Psoas muscle (tissue), 8 donors: ENCODE measurements around the gene RTP3. TPM values are rescaled to one million over a fixed set of nuclear protein-coding genes. Genes with fewer than 3 reads are reported as not detected.
"Not testable (repeated sequence)": the region's sequence is repeated elsewhere in the genome, so short reads cannot be mapped to it uniquely, and the experiment has no call there.

Source experiments
- ATAC-seq, 4 donors: fragments of 200-7000 bp; cut with Tn5 transposase; one replicate each; pipeline ENCODE4 v1.9.1; 2020; ENCODE audit warnings: moderate library complexity in 3 of 4, mild to moderate bottlenecking in 2 of 4
- DNase-seq, 2 donors: peaks; one replicate each; pipeline ENCODE4 v3.0.0-alpha.2; 2020
- H3K27ac ChIP-seq: fragments of 200-600 bp; one replicate; pipeline ENCODE4 v1.8.0; 2022
- H3K27me3 ChIP-seq, 3 donors: fragments of 200-600 bp in 1 of 3; one replicate each; pipeline versions ENCODE4 v1.6.1 to v1.8.0; 2013 to 2022; ENCODE audit warnings: low read length in 2 of 3, mild to moderate bottlenecking in 2 of 3, moderate library complexity in 1 of 3; ENCODE audit not compliant: insufficient read depth in 3 of 3
- H3K36me3 ChIP-seq, 2 donors: fragments of 200-600 bp in 1 of 2; one replicate each; pipeline versions ENCODE4 v1.6.1 to v1.8.0; 2013 to 2022; ENCODE audit warnings: low read depth in 1 of 2, mild to moderate bottlenecking in 1 of 2, moderate library complexity in 1 of 2; ENCODE audit not compliant: insufficient read depth in 1 of 2
- H3K4me1 ChIP-seq: fragments of 200-600 bp; one replicate; pipeline ENCODE4 v1.8.0; 2022
- H3K4me3 ChIP-seq: fragments of 200-600 bp; one replicate; pipeline ENCODE4 v1.8.0; 2022; ENCODE audit warnings: mild to moderate bottlenecking
- H3K9me3 ChIP-seq: fragments of 200-600 bp; one replicate; pipeline ENCODE4 v1.8.0; 2022
- WGBS, 3 donors: extraction: QIAGEN DNeasy Blood & Tissue Kit; methylation state at CpG; one replicate each; pipeline versions ENCODE4 v1.1.6 to v1.1.7; 2013; 5-methylcytosine and 5-hydroxymethylcytosine counted together
- intact Hi-C, 2 donors: fragments of 100-400 bp; cut with DNase I; formaldehyde crosslinking; loops; one replicate each; pipeline versions ENCODE4 v1.11.0 to v1.14.2; 2022
- polyA plus RNA-seq, 3 donors: library from polyadenylated mRNA; stranded (reverse); fragments of 200-250 nt; gene quantifications; one replicate each; pipeline ENCODE4 v1.2.3, GENCODE V29; 2013
- total RNA-seq, 4 donors: library from RNA; stranded (reverse); fragmentation: NEBNext Ultra II Directional in 2 of 4; extraction: Animal tissue kit (Norgen Biotek cat#: 25700) in 2 of 4; gene quantifications; one replicate each; pipeline versions ENCODE4 v1.2.1 to v1.2.4, GENCODE V29; 2021 to 2023
- TF ChIP-seq, protein P1 (sequence below): fragments of 200-600 bp; IDR thresholded peaks from one replicate; pipeline ENCODE4 v1.8.0; 2022; ENCODE audit warnings: antibody characterized with exemption
- donor health status: healthy with polysubstance abuse.
- donor health status: DM: no; HTN: no; CAD: no; lungs with moderate emphysema.
- donor health status: Bipolar disorder and iron deficiency.
- donor health status: healthy.
- donor health status: DM: yes; HTN: yes; CAD: no.
- donor health status: DM: no; HTN: no; CAD: no.
- donor health status: DM: no; HTN: no; CAD: no.
- donor health status: DM: yes; HTN: yes; CAD: no.

The RTP3 gene
- total and polyA plus RNA-seq, 7 donors = 0.01 TPM; not detected in 6

DNA sequence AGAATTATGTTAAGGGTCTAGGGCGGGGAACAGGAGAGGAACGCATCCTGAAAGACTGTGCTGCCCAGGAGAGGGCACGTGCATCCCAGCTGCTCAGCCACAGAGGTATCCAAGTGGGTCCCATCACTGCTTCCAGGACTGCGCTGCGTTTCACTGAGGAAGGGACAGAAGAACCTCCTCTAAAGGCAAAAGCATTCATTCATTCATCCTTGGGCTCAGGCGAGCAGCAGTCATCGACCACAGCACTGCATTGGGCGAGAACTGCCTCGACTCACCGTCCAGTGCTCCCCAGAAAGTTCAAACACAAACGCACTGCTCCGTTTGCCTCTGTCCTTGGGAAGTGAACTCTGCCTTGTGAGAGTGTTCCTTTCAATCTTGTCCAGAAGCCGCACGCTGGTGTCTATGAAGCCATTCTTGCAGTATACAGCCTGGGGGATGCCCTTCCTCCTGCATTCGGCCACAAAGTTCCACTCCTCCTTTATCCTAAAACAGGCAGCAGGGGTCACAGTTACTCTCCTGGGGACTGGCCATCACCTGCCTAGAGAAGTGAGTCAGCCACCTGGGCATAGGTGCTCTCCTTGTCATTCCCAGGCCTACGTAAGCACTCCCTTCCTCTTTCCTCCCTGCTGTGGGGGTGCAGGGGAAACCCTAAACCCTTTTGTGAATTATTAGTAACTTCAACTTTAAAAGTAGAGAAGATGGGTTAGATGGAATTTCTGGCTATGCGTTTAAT lies 47.2 kb downstream of the RTP3 start:
- WGBS, 3 donors = 89 to 93% (median 91%) methylated on average over 17 of the region's 17 CpGs
- TF ChIP-seq, protein P1, sequence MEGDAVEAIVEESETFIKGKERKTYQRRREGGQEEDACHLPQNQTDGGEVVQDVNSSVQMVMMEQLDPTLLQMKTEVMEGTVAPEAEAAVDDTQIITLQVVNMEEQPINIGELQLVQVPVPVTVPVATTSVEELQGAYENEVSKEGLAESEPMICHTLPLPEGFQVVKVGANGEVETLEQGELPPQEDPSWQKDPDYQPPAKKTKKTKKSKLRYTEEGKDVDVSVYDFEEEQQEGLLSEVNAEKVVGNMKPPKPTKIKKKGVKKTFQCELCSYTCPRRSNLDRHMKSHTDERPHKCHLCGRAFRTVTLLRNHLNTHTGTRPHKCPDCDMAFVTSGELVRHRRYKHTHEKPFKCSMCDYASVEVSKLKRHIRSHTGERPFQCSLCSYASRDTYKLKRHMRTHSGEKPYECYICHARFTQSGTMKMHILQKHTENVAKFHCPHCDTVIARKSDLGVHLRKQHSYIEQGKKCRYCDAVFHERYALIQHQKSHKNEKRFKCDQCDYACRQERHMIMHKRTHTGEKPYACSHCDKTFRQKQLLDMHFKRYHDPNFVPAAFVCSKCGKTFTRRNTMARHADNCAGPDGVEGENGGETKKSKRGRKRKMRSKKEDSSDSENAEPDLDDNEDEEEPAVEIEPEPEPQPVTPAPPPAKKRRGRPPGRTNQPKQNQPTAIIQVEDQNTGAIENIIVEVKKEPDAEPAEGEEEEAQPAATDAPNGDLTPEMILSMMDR = no peak
- ATAC-seq (no peak), DNase-seq (no peak)
- Histone ChIP-seq H3K4me3 (no peak overlapping the region), H3K9me3 (no peaks in the 10 kb centered on the region), H3K27me3 (no peaks in the 10 kb centered on the region), H3K4me1 (peaks cover 32% of the 10 kb centered on the region), H3K27ac (no peak overlapping the region), H3K36me3 (peaks cover 0 to 81% of the 10 kb centered on the region in 2 donors)
- intact Hi-C loops = loop anchor here in 1 of 2 donors (5.0 kb wide), 1 partner anchor 43 kb away; no protein-coding TSS in a partner anchor

DNA sequence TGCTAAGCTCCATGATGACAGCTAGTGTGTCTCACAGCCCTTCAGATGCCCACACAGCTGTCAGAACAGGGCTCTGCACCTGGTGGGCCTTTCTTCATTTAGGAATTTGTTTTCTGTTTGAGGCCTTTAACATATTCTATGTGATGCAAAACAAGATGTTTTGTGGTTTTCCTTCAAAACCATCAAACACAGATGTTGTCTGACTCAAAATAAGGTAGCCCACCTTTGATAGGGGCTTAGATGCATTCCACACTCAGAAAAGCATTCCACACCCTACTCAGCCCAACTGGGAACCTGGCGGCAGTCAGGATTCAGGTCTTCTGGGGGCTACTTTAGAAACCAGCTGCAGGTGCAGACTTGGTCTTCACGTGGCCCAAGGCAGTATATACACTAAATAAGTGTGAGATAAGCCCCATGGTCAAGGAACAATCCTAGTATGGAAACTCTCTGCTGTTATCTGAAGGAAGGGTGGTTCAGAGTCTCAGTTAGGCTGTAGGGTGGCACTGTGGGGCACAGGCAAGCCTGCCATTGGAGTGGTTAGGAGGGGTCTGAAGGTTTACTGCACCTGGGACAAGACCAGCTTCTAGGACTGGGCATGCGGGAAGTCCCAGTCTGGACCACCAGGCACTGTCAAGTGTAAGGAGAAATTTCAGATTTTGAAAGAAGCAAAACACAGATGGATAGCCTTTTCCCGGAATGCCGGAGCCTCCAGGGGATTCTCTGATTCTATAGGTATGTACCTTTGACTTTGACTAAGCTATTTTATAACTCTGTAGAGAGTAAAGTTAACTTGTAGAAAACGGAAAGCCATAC lies 48.2 kb downstream of the RTP3 start:
- H3K4me1 ChIP-seq = peaks cover 33% of the 10 kb centered on the region
- peaks cover 0 to 81% of the 10 kb centered on the region in 2 donors for H3K36me3 ChIP-seq
- ATAC-seq (no peak), DNase-seq (no peak)
- intact Hi-C loops = loop anchor here in 1 of 2 donors (5.0 kb wide), 1 partner anchor 44 kb away; no protein-coding TSS in a partner anchor
- 78 to 83% (median 82%) methylated on average over 6 of the region's 6 CpGs for WGBS, 3 donors
- TF ChIP-seq, protein P1 = no peak
- H3K27ac ChIP-seq = peak overlapping the region; percentile 41
- H3K27me3 ChIP-seq = no peaks in the 10 kb centered on the region
- H3K4me3 ChIP-seq = no peak overlapping the region
- H3K9me3 ChIP-seq = no peaks in the 10 kb centered on the region

DNA sequence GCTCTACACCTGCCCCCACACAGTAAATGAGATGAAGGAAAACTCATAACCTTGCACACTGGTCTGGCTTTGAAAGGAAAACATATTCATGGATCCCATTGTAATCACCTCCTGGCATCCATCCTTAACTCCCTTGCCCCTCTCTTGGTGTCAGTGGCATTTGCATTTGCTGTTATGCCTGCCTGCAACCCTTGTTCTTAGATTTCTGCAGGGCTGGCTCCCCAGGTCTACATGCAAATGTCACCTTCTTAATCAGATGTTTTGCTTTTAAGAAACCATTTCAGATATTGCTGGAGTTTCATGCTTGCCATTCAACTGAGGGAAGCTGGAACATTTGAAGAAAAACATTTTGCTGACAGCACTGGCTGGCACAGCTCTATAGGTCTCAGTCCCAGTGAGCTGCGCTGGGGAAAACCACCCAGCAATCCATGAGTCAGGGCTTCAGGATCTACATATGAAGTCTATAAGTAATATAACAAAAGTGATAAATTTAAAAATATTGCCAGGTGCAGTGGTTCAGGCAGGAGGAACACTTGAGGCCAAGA lies 49.2 kb downstream of the RTP3 start:
- ATAC-seq = no peak
- Histone ChIP-seq H3K27me3 (no peaks in the 10 kb centered on the region), H3K36me3 (peaks cover 0 to 76% of the 10 kb centered on the region in 2 donors), H3K27ac (peak overlapping the region; percentile 34), H3K9me3 (no peaks in the 10 kb centered on the region), H3K4me3 (no peak overlapping the region), H3K4me1 (peaks cover 33% of the 10 kb centered on the region)
- intact Hi-C loops = loop anchor here in 1 of 2 donors (5.0 kb wide), 1 partner anchor 45 kb away; no protein-coding TSS in a partner anchor
- 42 to 83% (median 61%) methylated on average over 1 of the region's 1 CpG for WGBS, 3 donors
- TF ChIP-seq, protein P1 = no peak
- no peak for DNase-seq

DNA sequence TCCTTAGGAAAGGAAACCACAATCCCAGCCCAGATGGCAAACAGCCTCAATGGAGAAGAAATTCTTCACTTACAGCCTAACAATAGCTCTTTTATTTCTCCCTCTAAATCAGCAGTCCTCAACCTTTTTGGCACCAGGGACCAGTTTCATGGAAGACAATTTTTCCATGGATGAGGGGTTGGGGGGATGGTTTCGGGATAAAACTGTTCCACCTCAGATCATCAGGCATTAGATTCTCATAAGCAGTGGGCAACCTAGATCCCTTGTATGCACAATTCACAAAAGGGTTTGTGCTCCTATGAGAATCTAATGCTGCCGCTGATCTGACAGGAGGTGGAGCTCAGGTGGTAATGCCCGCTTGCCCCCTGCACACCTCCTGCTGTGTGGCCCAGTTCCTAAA lies 50.8 kb downstream of the RTP3 start:
- ATAC-seq = peak in 1 of 4 donors; percentile 35
- H3K4me3 ChIP-seq, DNase-seq, H3K27me3 ChIP-seq, H3K9me3 ChIP-seq: not testable (repeated sequence)
- WGBS, 3 donors = 61 to 89% (median 61%) methylated on average over 3 of the region's 3 CpGs
- Histone ChIP-seq H3K27ac (peak overlapping the region; percentile 34), H3K36me3 (peaks cover 0 to 62% of the 10 kb centered on the region in 2 donors), H3K4me1 (peaks cover 33% of the 10 kb centered on the region)
- intact Hi-C loops = loop anchor here in 1 of 2 donors (5.0 kb wide), 1 partner anchor 46 kb away; no protein-coding TSS in a partner anchor
